ENCODE measurements around the gene PTPRD.

Gene PTPRD

DNA sequence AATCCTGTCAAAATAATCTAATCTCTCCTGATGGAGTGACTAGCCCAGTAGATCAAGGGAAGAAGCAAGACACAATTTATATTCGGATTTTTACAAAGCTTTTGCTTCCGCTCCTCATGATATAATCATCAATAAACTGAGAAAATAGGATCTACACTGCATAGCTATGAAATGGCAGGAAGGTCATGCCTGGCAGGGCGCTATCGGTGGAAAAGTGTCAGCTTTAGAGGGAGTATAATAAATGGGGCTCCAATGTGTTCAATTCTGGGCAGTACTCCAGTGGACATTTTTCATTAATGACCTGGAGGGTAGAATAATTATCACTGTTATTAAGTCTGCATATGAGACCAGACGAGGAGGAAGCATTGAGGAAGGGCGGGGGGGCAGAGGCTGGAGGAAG, 1799.9 kb downstream of the PTPRD start:
- in situ Hi-C loops (cut with MboI; ENCODE audit: low sequenced_read_pairs): no loop called here

- in situ Hi-C loops (cut with MboI; ENCODE audit: low sequenced_read_pairs): no loop called here
Observed at GRCh38 chr9:8809741-8810140, 1803.1 kb downstream of the PTPRD start.

DNA sequence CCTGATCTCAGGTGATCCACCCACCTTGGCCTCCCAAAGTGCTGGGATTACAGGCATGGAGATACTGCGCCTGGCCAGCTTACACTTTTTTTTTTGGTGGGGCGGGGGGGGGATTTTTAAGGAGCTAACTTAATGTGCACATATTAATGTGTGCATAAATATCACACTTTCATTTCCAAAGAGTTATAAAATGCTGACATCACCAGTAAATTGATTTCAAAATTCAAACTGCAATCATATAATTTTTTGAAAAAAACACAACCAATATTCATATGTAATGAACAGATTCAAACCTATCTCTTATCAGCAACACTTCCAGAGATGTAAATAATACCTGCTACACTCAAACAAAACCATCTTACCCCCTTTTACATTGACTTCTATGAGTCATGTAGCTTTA, 1806.7 kb downstream of the PTPRD start:
- in situ Hi-C loops (cut with MboI; ENCODE audit: low sequenced_read_pairs): no loop called here

DNA sequence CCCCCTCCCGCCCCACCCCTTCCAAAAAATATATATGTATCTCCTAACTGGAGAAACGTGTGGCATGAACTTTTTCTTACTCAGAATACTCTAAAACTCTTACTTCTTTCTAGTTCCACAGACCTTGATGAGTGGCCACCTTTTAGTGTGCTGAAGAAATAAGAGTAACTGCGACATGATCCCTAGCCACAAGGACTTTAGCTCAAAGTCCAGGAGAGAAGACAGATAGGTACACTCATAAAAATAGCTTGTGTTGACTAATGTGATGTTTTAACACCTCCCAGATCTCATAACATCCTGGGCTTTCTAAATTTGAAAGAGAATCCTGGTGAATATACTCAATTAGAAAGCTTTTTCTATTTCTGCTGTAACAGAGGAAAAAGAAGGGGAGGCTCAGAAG, 1808.2 kb downstream of the PTPRD start:
- in situ Hi-C loops (cut with MboI; ENCODE audit: low sequenced_read_pairs): no loop called here

GRCh38 chr9:8802242-8802641, 1810.6 kb downstream of the PTPRD start:
- in situ Hi-C loops (cut with MboI; ENCODE audit: low sequenced_read_pairs): no loop called here

- in situ Hi-C loops (cut with MboI; ENCODE audit: low sequenced_read_pairs): no loop called here
Observed at GRCh38 chr9:8800196-8800595, 1812.6 kb downstream of the PTPRD start.

- in situ Hi-C loops (cut with MboI; ENCODE audit: low sequenced_read_pairs): no loop called here
Observed at GRCh38 chr9:8799615-8800014, 1813.2 kb downstream of the PTPRD start.

- in situ Hi-C loops (cut with MboI; ENCODE audit: low sequenced_read_pairs): no loop called here
Observed at GRCh38 chr9:8799206-8799605, 1813.6 kb downstream of the PTPRD start.

- in situ Hi-C loops (cut with MboI; ENCODE audit: low sequenced_read_pairs): no loop called here
Observed at GRCh38 chr9:8784838-8785237, 1828.0 kb downstream of the PTPRD start.

GRCh38 chr9:8783941-8784340, 1828.9 kb downstream of the PTPRD start:
- in situ Hi-C loops (cut with MboI; ENCODE audit: low sequenced_read_pairs): no loop called here

DNA sequence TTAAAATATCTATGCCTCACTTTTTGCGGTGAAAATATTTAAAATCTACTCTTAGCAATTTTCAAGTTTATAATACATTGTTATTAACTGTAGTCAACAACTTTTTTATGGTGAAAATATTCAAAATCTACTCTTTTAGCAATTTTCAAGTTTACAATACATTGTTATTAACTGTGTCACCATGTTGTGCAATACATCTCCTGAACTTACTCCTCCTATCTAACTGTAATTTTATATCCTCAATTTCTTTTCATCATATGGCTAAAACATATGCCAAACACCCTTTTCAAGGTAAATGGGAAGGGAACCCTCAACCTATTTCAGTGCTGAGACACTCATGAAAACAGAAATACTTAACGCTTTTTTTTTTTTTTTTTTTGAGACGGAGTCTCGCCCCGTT, 1830.6 kb downstream of the PTPRD start:
- in situ Hi-C loops (cut with MboI; ENCODE audit: low sequenced_read_pairs): no loop called here

DNA sequence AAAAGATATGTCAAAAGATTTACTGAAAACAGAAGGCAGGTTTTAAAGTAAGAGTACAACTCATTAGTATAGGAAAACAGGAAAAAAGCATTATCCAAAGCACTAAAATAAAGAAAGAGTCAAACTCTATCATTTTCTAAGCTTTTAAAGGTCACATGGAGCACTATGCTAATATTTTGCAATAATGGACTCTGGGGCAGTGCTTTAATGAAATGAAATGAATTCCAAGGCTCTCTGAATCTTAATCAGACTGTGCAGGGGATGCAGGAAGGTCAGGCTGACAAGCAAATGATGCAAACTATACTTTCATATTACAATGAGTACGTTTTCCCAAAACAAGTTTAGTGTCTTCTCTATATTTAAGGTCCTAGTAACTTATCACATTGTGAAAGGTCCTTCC, 1831.3 kb downstream of the PTPRD start:
- in situ Hi-C loops (cut with MboI; ENCODE audit: low sequenced_read_pairs): no loop called here

- in situ Hi-C loops (cut with MboI; ENCODE audit: low sequenced_read_pairs): no loop called here
Observed at GRCh38 chr9:8780386-8780785, 1832.4 kb downstream of the PTPRD start.

GRCh38 chr9:8779478-8779877, 1833.3 kb downstream of the PTPRD start:
- in situ Hi-C loops (cut with MboI; ENCODE audit: low sequenced_read_pairs): no loop called here

- in situ Hi-C loops (cut with MboI; ENCODE audit: low sequenced_read_pairs): no loop called here
Observed at GRCh38 chr9:8778356-8778755, 1834.4 kb downstream of the PTPRD start.

- in situ Hi-C loops (cut with MboI; ENCODE audit: low sequenced_read_pairs): no loop called here
Observed at GRCh38 chr9:8772302-8772701, 1840.5 kb downstream of the PTPRD start.

- in situ Hi-C loops (cut with MboI; ENCODE audit: low sequenced_read_pairs): no loop called here
Observed at GRCh38 chr9:8769153-8769552, 1843.6 kb downstream of the PTPRD start.

DNA sequence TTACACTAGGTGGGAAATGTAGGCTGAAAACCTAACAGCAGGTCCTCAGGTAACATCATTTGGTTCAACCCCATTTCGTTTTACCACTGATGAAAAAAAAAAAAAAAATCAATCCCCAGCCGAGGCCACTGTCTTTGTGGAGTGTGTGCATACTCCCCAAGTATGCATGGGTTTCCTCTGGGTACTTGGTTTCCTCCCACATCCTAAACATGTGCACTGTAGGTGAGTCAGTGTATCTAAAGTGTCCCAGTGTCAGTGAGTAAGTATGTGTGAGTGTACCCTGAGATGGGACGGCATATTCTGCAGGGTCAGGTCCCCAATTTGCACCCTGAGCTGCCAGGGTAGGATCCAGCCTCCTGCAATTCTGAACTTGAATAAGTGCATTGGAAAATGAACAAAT, 1846.7 kb downstream of the PTPRD start:
- in situ Hi-C loops (cut with MboI; ENCODE audit: low sequenced_read_pairs): no loop called here

GRCh38 chr9:8764051-8764450, 1848.8 kb downstream of the PTPRD start:
- in situ Hi-C loops (cut with MboI; ENCODE audit: low sequenced_read_pairs): no loop called here

- in situ Hi-C loops (cut with MboI; ENCODE audit: low sequenced_read_pairs): no loop called here
Observed at GRCh38 chr9:8762479-8763085, 1850.2 kb downstream of the PTPRD start.

GRCh38 chr9:8760000-8760767, 1852.6 kb downstream of the PTPRD start:
- in situ Hi-C loops (cut with MboI; ENCODE audit: low sequenced_read_pairs): no loop called here

DNA sequence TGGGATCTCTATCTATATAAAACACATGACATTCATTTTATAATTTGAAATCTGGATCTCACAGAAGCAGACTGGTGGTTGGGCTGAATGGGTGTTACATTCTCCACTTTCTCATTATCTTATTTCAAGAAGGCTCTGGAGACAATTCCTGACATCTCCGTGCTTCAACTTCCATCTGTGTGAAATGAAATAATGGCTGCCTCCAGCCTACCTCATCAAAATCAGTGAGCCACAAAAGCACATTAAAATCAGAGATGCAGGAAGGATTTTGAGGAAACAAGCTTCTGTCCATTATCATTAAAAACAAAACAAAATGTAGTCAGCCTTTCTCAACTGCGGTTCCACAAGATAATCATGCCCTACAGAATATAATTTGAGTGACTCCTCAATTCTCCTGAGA, 1854.9 kb downstream of the PTPRD start:
- in situ Hi-C loops (cut with MboI; ENCODE audit: low sequenced_read_pairs): no loop called here

- in situ Hi-C loops (cut with MboI; ENCODE audit: low sequenced_read_pairs): no loop called here
Observed at GRCh38 chr9:8754751-8755150, 1858.1 kb downstream of the PTPRD start.

Data from HL-60/S4 treated with phorbol 12-myristate 13-acetate at 8.2 ng/mL for 4 days and 3 days (cell line).